ENCODE results near the gene IFT25.

GRCh38 chr1:53909946-53910345 lies 35.6 kb downstream of the IFT25 start:
- no peak for TF ChIP-seq FOXM1 (IDR thresholded peaks at IDR 0.05; ENCODE audit: borderline replicate concordance, low read depth)
- no peak for TF ChIP-seq TEAD4 (IDR thresholded peaks at IDR 0.05)
- no peak for TF ChIP-seq TCF12 (IDR thresholded peaks at IDR 0.05; ENCODE audit: low read depth)
- no peak for TF ChIP-seq RAD21 (IDR thresholded peaks at IDR 0.05; ENCODE audit: low read depth)
